Measurements from ENCODE around the gene KDR. TPM values are rescaled to one million over a fixed set of nuclear protein-coding genes. Genes with fewer than 3 reads are reported as not detected.

KDR gene
- total RNA-seq, 1 donor from 2014 or later, result 1.6 TPM

DNA sequence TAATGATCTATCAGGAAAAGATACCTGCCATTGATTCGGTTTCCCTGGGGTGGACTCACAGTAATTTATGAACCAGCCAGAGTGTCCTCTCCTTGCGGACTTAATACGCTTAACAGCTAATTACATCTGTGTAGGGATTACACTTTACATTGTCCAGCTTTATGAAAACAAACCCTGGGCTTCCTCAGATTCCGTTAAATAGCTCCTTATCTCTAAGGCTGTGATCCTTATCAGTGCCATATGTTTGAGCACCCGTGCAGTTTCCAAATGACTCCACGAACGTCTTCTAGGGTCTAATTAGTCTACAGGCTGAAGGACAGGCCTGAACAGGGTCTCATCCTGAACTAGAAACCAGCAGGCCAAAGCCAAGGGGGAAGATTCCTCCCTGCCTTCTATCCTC lies 56.9 kb downstream of the KDR start:
- Histone ChIP-seq H3K27me3 (ENCODE audit: control insufficient read depth, insufficient read depth, low read length) (peaks cover 2% of the 10 kb centered on the region), H3K36me3 (ENCODE audit: control insufficient read depth, insufficient read depth, low read length) (no peaks in the 10 kb centered on the region), H3K4me3 (ENCODE audit: low read depth, low read length) (no peak overlapping the region)
- DNase-seq (ENCODE audit: low read depth), result no peak
- TF ChIP-seq, protein P1, sequence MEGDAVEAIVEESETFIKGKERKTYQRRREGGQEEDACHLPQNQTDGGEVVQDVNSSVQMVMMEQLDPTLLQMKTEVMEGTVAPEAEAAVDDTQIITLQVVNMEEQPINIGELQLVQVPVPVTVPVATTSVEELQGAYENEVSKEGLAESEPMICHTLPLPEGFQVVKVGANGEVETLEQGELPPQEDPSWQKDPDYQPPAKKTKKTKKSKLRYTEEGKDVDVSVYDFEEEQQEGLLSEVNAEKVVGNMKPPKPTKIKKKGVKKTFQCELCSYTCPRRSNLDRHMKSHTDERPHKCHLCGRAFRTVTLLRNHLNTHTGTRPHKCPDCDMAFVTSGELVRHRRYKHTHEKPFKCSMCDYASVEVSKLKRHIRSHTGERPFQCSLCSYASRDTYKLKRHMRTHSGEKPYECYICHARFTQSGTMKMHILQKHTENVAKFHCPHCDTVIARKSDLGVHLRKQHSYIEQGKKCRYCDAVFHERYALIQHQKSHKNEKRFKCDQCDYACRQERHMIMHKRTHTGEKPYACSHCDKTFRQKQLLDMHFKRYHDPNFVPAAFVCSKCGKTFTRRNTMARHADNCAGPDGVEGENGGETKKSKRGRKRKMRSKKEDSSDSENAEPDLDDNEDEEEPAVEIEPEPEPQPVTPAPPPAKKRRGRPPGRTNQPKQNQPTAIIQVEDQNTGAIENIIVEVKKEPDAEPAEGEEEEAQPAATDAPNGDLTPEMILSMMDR (IDR thresholded peaks at IDR 0.05; ENCODE audit: insufficient read depth, low read length, poor library complexity, severe bottlenecking), result no peak

DNA sequence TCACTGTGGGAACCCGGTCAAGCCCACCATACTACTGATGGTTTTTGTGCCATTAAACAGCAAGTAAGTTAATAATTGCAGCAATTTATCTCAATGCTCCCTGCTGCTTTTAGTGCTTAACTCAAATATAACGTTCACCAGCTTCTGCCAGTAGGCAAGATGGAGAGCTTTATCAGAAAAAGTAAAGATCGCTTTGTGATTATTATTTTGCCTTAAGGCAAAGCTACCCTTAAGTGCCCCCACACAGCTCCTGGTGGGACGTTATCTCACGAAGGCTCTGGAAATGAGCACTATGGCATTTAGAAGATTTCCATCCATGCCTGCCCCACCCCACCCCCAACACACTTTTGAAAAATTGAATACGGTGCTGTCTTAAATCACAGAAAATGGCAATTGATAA lies 59.4 kb downstream of the KDR start:
- DNase-seq (ENCODE audit: low read depth), result no peak
- H3K4me3 ChIP-seq (ENCODE audit: low read depth, low read length), result no peak overlapping the region
- H3K27me3 ChIP-seq (ENCODE audit: control insufficient read depth, insufficient read depth, low read length), result peaks cover 2% of the 10 kb centered on the region
- TF ChIP-seq, protein P1 (IDR thresholded peaks at IDR 0.05; ENCODE audit: insufficient read depth, low read length, poor library complexity, severe bottlenecking), result no peak
- H3K36me3 ChIP-seq (ENCODE audit: control insufficient read depth, insufficient read depth, low read length), result no peaks in the 10 kb centered on the region

DNA sequence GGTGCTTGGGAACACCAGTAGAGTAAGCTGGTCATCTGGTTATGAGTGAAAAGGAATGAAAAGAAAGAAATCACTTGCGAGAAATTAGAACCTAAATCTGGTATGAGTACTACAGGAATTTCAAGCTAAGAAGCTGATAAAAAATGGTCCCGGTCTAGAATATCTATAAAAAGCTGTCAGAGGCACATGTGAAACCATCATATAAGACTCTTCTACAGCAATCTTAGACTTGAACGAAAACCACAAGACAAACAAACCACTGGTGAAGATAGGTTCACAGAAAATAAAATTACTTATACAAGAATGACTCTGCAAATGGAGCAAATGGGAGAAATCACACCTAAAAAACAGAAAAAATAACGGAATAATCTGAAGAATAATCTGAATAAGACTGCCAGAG lies 69.9 kb downstream of the KDR start:
- H3K27me3 ChIP-seq (ENCODE audit: control insufficient read depth, insufficient read depth, low read length), result no peaks in the 10 kb centered on the region
- H3K4me3 ChIP-seq (ENCODE audit: low read depth, low read length), result no peak overlapping the region
- H3K36me3 ChIP-seq (ENCODE audit: control insufficient read depth, insufficient read depth, low read length), result no peaks in the 10 kb centered on the region
- no peak for DNase-seq (ENCODE audit: low read depth)
- TF ChIP-seq, protein P1 (IDR thresholded peaks at IDR 0.05; ENCODE audit: insufficient read depth, low read length, poor library complexity, severe bottlenecking), result no peak

DNA sequence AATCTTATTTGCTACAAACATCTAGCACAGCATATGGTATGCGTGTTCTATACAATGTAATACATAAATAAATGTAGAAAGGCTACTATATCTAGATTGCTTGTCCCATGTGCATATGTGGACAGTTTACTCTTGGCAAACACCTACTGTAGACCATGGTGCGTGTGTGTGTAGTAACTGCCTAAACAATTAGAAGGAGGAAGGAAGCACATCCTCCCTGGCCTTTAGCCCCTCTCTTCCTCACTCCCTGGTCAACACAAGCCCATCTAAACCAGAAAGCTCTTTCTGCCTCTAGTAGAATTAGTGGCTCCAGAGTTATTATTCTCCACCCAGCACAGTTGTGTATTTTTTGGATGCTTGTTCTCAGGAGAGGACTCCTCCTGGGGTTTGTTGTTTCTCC lies 73.9 kb downstream of the KDR start:
- Histone ChIP-seq H3K4me3 (ENCODE audit: low read depth, low read length) (no peak overlapping the region), H3K36me3 (ENCODE audit: control insufficient read depth, insufficient read depth, low read length) (no peaks in the 10 kb centered on the region), H3K27me3 (ENCODE audit: control insufficient read depth, insufficient read depth, low read length) (no peaks in the 10 kb centered on the region)
- TF ChIP-seq, protein P1 (IDR thresholded peaks at IDR 0.05; ENCODE audit: insufficient read depth, low read length, poor library complexity, severe bottlenecking), result no peak
- no peak for DNase-seq (ENCODE audit: low read depth)

DNA sequence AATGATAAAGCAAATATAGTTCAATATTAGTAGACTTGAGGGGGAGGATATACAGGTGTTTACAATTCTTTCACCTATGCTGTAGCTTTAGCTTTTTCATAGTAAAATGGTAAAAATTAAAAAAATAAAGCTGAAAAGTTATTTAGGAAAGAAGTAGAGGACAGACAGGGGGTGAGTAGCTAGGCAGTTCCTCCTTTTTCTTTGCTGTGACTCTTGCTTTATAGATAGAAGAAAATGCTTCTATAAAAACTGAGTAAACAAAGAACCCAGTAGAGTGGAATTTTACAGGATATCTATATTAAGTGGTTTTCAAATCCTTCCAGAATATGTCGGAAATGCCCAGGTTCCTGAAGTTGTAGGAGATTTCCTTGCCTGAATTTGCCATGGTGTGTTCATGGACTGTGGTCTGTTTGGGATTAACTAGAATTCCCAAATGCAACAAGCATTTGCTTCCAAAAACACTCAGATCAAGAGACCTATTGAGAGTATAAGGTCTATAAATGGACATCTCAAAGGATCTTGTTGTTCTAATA lies 74.9 kb downstream of the KDR start:
- TF ChIP-seq, protein P1 (IDR thresholded peaks at IDR 0.05; ENCODE audit: insufficient read depth, low read length, poor library complexity, severe bottlenecking), result no peak
- DNase-seq (ENCODE audit: low read depth), result no peak
- Histone ChIP-seq H3K27me3 (ENCODE audit: control insufficient read depth, insufficient read depth, low read length) (no peaks in the 10 kb centered on the region), H3K4me3 (ENCODE audit: low read depth, low read length) (no peak overlapping the region), H3K36me3 (ENCODE audit: control insufficient read depth, insufficient read depth, low read length) (no peaks in the 10 kb centered on the region)

DNA sequence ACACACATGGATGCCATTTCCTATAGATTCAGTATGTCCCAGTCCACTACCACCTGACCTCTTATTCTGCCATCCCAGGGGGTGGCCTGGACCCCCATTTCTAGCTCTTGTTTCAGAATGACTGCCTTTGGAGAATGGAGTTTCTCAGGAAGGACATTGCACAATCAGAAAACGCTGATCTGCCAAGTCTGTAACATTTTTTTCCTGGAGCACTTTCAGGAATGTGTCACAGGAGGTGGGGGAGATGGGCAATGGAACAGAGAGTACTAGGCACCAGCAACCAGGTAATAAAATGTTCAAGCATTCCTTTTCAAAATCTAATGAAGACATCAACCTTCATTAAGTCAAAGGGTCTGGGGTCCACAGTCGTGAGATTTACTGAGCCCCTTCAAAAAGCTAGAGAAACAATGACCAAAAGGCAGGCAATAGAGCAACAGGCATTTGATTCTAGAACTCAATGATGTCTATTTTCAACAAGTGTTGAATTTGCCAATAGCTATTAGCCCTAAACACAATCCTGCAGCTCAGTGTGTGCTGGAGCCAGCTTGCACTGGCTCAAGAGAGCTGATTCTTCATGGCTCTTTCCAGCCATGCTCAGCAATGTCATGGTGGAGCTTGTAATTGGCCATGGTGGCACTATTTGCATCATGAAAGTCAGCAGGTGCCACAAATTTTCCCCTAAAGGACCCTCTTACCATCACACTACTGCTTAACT lies 87.1 kb downstream of the KDR start:
- DNase-seq (ENCODE audit: low read depth), result no peak
- H3K36me3 ChIP-seq (ENCODE audit: control insufficient read depth, insufficient read depth, low read length), result no peaks in the 10 kb centered on the region
- no peaks in the 10 kb centered on the region for H3K27me3 ChIP-seq (ENCODE audit: control insufficient read depth, insufficient read depth, low read length)
- TF ChIP-seq, protein P1 (IDR thresholded peaks at IDR 0.05; ENCODE audit: insufficient read depth, low read length, poor library complexity, severe bottlenecking), result no peak
- H3K4me3 ChIP-seq (ENCODE audit: low read depth, low read length), result no peak overlapping the region
